IPS-NIHi7 (cell line): Measurements from ENCODE around the gene CBARP.
"Not testable (repeated sequence)": the region's sequence is repeated elsewhere in the genome, so short reads cannot be mapped to it uniquely, and the experiment has no call there.

Experiments
- DNase-seq: peaks from one replicate; pipeline ENCODE4 v3.0.0; 2012; ENCODE audit warnings: mixed read lengths; ENCODE audit errors: extremely low spot score

Gene CBARP

GRCh38 chr19:1213391-1214286 lies 24.2 kb downstream of the CBARP start:
- DNase-seq = no peak

GRCh38 chr19:1211494-1212234 lies 26.1 kb downstream of the CBARP start:
- peak; percentile 54 for DNase-seq

- DNase-seq = no peak
These were observed 27.6 kb downstream of the CBARP start for GRCh38 chr19:1210227-1210538.

- DNase-seq = not testable (repeated sequence)
These were observed 29.0 kb downstream of the CBARP start for GRCh38 chr19:1208830-1209229.

- DNase-seq = no peak
These were observed 30.8 kb downstream of the CBARP start for GRCh38 chr19:1206864-1207450.

GRCh38 chr19:1206150-1206863 lies 31.5 kb downstream of the CBARP start:
- no peak for DNase-seq

- DNase-seq = peak; percentile 100
These were observed 32.4 kb downstream of the CBARP start, which contains the start of gene STK11 for GRCh38 chr19:1205114-1206099. TSS of gene STK11 (plus strand) at chr19:1205778. CDS start at chr19:1206914, 1,136 bp downstream.

GRCh38 chr19:1200614-1201013 lies 37.2 kb downstream of the CBARP start:
- not testable (repeated sequence) for DNase-seq

GRCh38 chr19:1199531-1199930 lies 38.3 kb downstream of the CBARP start:
- no peak for DNase-seq

- DNase-seq = no peak
These were observed 48.4 kb downstream of the CBARP start for GRCh38 chr19:1189419-1189818.

- DNase-seq = no peak
These were observed 54.1 kb downstream of the CBARP start for GRCh38 chr19:1183543-1184172.

- no peak for DNase-seq
These were observed 55.1 kb downstream of the CBARP start for GRCh38 chr19:1182727-1183126.

- DNase-seq = no peak
These were observed 55.7 kb downstream of the CBARP start for GRCh38 chr19:1182068-1182467.

GRCh38 chr19:1181606-1182005 lies 56.2 kb downstream of the CBARP start:
- DNase-seq = no peak
